HG03139 (cell line): ENCODE measurements around the gene TEX19.
"Not testable (repeated sequence)": the region's sequence is repeated elsewhere in the genome, so short reads cannot be mapped to it uniquely, and the experiment has no call there.

Experiments used
- ATAC-seq: cut with Tn5 transposase; IDR thresholded peaks from one replicate; pipeline ENCODE4 v1.9.1; 2021; ENCODE audit not compliant: unreplicated experiment

The TEX19 gene

DNA sequence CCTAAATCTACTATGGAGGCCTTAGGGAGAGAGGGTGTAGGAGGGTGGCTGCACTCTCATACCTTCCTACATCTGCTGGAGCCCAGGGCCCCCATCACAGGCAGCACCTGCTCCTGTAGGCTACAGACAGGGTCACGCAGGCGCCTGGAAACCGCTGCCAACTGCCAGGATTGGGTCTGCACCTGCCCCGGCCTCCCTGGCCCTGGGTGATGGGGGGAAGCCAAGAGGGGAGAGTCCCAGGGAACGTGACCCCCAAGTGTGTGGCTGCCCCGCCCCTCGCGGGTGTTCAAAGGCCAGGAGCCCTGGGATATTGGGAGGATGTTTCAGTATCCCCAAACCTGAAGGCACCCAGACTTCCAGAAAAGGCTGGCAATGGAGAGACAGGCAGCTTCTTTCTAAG lies 5.6 kb upstream of the TEX19 start:
- no peak for ATAC-seq

DNA sequence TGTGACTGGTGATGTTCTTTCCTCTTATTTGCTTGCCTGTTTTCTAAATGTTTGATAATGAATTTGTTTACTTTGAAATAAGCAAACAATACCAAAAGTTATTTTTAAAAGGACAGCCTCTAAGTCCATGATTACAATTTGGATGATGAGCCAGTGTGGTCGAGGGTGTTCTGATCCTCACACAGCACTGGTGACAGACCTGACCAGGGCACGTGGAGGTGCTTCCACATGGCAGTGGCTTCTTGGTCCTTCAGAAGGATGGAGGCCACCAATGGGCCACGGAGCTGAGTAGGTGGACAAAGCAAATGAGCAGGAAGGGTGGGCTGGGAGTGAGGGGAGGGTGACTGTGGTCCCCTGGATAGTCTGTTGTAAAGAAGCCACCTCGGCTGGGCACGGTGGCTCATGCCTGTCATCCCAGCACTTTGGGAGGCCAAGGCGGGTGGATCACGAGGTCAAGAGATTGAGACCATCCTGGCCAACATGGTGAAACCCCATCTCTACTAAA lies 4.2 kb upstream of the TEX19 start:
- no peak for ATAC-seq

DNA sequence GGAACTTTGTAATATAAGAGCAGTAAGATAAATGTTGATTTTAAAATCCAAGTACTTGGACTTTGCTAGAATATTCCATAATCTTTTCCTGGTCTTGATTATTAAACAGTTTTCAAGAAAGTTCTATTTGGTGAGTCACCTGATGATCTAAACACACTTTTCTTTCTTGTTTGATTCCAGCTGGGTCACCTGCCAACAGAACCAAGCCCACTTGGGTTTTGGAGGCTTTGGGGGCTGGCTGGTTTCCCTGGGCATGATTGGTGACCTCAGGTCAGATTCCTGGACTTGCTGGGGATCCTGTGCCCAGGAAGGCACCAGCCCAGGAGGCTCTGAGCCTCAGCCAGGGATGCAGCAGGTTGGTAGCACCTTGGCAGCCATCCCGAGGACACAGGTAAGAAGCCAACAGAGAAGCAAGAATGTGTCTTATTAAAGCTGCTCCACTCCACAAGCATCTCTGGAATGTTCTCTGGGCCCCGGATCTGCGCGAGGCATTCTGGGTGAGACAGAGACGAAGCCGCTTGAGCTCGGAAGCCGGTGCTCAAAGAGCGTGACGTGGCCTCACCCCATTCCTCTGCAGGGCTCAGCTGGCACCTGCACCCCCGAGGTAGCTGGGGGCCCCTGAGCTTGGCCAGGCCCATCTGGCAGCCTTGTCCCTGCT lies 3.1 kb upstream of the TEX19 start:
- ATAC-seq: no peak

DNA sequence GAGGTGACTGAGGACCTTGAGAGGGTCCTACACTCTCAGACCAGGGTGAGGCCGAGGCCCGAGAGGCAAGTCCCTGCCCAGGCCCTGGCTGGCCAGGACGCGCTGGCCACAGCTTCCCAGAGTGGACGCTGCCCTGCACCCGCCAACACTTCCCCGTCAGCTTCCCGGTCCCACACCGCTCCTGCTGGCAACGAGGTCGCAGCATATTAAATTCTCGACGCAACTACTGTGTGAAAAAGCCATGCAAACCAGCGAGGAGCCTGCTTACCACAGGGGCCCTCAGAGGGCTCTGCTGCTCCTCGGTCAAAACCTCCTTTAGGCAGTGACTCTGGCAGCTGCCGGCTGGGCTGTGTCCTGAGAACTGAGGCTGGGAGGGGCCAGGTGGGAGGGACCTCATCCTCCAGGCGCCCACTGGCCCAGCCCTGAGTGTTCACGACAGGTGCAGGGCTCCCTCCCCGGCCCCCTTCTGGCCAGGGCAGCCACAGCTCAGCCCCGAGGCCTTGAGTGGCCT lies 2.1 kb upstream of the TEX19 start:
- no peak for ATAC-seq

DNA sequence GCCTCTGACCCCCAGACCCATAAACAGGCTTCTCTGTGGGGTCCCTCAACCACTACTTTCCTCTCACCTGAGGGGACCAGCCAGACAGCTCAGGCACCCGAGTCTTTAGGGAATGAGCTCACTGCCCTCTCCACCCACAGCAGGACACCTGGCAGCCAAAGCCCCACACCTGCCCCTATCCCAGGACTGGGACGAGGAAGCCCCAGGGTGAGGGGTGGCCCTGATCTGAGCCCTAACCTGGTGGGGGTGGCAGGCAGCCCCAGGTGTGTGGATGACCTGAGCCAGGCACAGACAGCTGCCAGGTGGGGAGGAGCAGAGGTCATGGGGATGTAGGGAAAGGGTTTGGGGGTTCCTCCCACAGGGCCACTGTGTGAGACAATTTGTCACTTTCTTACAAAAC lies 1.7 kb upstream of the TEX19 start:
- no peak for ATAC-seq

GRCh38 chr17:82359451-82360074 lies 516 bp downstream of the TEX19 start:
- not testable (repeated sequence) for ATAC-seq

GRCh38 chr17:82361885-82362633 lies 3.0 kb downstream of the TEX19 start:
- ATAC-seq: no peak

- ATAC-seq: no peak
Measured at GRCh38 chr17:82365606-82366295, 6.7 kb downstream of the TEX19 start.

DNA sequence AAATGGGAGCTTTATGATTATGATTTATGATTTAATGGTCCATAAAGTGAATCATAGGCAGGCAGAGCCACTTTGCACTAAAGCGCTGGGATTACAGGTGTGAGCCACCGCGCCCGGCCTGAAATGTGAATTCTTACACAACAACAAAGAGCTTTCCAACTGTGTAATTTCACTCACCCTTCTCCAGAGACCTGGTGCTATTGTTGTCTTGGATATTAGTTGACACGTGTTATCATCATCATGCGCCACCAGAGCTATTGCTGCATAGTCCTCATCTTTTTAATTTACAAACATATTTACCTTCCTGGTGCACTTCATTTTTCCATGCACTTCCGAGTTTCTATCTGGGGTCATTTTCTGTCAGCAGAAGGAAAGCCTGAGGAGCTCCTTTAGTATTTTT lies 7.7 kb downstream of the TEX19 start:
- no peak for ATAC-seq

DNA sequence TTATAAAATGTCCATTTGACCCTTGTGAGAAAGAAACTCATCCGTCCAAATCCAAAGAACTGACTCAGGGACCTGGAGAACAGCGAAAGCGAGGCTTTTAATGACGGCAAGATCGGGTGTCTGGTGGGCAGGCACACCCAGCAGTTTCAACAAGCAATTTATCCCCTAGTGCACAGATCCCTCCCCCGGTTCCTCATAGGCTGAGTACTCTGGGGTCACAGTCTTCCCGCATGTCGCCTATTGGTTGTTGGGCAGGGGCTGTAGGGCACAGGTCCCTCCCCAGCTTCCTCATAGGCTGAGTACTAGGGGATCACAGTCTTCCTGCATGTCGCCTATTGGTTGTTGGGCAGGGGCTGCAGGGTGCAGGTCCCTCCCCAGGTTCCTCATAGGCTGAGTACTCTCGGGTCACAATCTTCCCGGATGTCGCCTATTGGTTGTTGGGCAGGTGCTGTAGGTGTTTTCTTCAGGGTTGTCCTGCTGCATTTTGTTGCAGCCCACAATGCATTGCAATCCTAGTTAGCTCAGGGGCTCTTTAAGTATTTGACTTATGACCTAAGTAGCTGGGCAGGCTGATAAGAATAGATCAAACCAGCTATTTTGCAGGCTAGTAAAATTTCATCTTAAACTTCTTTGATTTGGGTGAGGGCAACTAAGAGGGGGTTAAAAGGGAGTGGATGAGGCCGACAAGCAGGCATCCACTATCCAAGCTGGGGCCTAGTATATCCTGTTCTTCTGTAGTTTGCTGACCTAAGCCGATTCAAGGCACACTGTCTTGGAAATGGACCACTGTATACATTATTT lies 8.9 kb downstream of the TEX19 start:
- no peak for ATAC-seq

GRCh38 chr17:82369211-82369610 lies 10.2 kb downstream of the TEX19 start:
- no peak for ATAC-seq

DNA sequence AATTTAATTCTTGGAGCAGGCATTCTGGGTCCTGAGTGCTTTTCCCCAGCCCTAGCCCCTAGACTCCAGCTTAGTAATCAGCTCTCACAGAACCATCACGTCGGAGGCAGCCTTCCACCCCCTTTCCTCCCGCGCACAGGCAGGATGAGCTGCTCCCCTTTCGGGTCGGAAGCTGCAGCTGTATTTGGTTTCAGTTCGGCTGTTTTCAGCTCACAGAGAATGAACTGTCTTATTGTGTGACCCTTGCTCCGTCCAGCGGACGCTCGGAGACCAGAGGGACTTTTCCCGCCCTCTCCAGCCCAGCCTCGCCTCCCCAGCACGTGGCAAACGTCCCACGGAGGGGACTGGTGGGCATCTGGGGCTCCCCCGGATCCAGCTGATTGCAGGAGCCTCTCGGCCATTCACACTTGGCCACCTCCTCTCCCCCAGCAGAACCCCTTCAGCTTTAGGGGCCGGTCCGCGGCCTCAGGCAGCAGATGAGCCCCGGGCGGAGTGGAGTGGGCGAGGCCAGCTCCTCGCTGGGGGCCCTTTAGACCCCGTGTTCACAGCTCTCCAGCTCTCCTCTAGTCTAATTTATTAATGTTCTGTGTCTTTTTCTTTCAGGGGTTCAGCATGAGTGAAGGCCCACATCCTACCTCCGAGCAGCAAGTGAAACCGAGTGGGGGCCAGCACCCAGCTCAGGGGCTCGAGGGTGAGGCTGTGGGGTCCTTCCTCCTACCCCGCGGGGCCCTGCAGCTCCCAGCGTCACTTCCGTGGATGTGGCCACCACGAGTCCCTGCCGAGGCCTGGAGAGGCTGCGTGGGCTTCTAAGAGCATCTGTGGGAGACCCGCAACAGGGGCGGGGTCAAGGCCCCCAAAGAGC lies 11.7 kb downstream of the TEX19 start:
- ATAC-seq: no peak

DNA sequence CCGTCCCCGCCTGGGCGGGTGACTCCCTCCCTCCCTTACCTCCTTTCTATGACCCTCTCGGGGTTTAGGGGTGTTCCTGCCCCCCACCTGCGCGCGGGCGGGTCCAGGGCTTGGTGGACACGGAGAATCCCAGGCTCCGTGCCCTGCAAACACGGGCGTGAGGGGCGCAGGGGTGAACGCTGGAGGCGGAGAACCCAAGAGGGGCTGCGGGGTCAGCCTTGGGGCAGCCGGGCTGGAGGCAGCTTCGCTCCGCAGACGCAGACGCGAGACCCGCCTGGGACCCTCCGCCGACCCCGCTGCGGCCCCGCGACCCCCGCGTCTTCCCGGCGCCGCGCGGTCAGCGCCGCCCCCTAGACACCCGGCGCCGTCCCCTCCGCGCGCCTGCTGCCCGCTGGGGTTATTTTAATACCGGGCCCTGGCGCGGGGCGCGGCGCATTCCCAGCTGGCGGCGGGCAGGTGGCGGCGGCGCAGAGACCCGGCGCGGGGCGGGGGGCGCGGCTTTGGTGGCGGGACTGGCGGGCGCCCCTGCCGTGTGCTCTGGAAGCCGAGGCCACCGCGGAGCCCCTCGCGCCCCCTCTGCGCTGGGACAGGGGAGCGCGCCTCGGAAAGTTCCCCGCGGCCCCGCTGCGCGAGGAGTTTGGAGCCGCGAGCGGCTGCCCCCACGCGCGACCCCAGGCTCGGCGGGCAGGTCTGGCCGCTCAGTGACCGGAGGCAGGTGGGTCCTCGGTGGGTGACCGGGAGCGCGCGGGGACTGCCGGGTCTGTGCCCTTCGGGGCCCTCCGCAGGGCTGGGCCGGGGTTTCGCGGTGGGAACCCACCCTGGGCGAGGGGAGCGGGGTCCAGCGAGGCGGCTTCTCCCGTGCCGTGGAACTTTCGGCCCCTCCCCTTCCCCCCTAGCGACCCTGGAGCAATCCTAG lies 12.5 kb downstream of the TEX19 start, which contains the start of gene UTS2R:
Gene UTS2R, plus strand, starts transcription at position 433 of the 916 bp plus-strand sequence. CDS start 2,560 bp downstream, outside the sequence.
- no peak for ATAC-seq

- no peak for ATAC-seq
Measured at GRCh38 chr17:82372249-82373071, 13.4 kb downstream of the TEX19 start.

GRCh38 chr17:82373072-82373452 lies 14.0 kb downstream of the TEX19 start:
- ATAC-seq: not testable (repeated sequence)

- no peak for ATAC-seq
Measured at GRCh38 chr17:82373731-82374625, 14.9 kb downstream of the TEX19 start.
